KG1 (cell line): Measurements from ENCODE around the gene CNTFR.
"Not testable (repeated sequence)": the region's sequence is repeated elsewhere in the genome, so short reads cannot be mapped to it uniquely, and the experiment has no call there.

ENCODE experiments used
- DNase-seq: peaks from one replicate; lab custom pipeline; 2025; lab: John Stamatoyannopoulos, UW

Gene CNTFR

DNA sequence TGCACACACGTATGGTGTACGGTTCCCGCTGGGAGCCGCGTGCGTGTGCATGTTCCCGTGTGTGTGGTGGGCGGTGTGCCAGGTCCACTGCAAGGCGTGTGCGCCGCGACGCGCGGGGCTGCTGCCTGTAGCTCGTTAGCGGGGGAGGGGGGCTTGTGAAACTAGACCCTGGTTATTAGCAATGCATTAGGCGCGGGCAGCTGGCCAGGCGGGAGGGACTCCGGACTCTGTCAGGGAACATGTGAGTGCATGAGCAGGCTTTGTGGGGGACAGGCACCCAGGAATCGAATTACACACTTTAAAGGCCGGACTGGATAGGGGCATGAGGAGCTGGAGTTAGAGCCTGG, 34.5 kb downstream of the CNTFR start:
- DNase-seq, result no peak

DNA sequence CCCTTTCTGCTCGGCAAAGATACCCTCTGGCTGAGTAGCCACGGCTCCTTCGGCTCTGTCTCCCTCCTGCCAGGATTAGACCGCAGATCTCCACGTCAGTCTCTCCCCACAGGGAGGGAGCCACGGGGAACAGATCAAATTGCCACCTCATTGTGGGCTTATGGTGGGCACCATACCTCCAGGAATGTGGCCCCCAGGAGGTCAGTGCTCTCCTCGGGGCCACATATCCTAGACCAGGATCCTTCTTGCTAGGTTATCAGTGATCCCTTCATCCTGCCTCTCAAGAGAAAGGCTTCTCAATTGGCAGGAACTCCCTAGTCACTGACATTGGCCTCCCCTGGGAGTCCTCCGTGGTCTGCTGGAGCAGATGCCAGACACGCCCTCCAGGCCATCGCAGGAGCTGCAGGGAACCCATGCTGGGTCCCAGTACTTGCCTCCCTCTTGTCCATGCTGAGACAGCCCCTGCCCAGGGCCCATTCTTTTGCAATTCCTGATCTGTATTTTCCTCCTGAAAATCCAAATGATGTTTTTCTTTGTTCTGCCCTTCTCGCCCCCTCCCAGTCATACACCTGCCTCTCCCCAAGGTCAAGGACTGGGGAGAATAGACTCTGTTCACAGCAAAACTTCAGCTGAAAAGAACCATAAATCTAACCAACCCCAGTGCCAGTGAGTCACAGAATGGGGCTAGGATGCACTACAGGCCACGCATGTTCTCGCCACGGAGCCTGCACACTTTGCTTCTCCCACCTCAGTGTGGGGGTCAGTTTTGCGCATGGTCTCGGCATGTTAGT, 35.1 kb downstream of the CNTFR start:
- no peak for DNase-seq

- no peak for DNase-seq
Measured at GRCh38 chr9:34553511-34554021, 36.0 kb downstream of the CNTFR start.

- no peak for DNase-seq
Measured at GRCh38 chr9:34552986-34553385, 36.5 kb downstream of the CNTFR start.

DNA sequence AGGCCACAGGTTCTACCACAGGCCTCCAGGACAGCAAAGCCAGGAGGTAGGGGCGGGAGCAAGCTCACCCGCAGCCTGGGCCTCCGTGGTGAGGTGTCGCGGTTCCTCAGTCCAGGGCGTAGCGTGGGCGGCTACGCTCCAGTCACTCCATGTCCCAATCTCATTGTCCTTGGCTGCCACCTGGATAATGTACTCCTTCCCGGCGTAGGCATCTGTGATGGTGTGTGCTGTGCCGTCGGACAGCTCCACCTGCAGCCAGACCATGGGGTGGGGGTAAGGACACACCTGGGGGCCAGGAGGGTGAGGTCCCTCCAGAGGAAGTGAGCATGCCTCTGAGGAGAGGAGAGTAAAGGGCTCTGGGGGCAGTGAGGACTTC, 36.9 kb downstream of the CNTFR start:
- no peak for DNase-seq

DNA sequence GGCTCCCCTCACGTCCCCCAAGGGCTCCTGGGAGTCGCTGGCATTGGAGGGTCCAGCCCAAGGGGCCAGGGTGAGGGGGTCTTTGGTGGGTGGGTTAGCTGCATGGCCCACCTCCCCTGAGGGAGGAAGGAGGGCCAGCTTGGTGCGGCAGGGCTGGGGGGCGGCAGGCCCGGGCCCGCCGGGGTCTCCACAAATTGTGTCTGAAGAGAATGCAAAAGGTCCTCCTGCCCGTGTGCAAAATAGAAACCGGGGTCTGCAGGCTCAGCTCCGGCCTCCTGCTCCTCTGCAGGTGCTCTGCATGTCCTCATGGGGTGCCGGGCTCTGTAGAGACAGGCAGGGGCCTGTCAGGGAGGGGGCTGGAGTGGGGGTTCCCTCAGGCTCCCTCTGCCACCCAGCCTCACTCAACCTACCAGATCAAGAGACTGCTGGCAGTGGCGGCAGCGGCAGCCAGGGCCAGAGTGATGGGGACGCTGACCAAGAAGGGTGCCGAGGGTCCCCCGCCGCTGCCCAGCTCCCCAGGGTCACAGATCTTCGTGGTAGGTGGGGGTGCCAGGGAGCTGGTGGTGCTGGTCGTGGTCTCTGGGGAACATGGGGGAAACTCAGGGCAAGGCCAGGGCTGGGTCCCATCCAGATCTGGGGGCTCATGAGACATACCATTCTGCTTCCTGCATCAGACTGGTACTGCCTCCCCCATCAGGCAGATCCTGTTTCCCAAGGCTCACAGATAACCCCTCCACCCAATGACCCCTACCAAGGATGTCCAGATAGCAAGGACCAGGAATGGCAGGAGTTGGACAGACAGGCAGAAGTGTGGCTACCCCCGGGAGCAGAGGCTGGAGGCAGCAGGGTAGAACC, 37.5 kb downstream of the CNTFR start:
- no peak for DNase-seq

DNA sequence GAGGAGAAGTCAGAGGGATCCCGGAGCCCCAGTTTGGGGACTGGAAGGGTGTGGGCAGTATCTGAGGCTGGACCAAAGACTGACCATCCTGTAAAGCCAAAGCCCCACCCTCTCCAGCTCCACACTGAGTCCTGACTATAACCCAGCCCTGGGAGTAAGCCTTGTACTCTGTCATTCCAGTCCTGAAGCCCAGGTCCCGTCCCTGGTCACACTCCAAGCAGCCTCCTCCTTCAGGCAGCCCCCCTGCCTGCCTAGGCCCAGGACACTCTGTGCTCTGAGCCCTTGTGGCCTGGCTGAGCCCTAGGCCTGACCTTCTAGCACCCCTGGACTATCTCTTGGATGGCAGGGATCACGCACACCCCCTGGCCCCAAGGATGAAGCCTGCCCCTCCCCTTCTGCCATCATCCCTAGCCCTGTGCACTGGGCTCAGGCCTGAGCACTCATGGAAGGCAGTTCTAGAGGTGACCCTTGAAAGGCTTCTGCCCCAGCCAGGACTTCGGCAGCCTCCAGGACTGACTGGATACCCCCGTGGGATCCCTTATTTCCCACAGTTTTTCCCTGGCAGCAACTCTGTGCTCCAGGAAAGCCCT, 38.7 kb downstream of the CNTFR start:
- DNase-seq, result no peak

DNA sequence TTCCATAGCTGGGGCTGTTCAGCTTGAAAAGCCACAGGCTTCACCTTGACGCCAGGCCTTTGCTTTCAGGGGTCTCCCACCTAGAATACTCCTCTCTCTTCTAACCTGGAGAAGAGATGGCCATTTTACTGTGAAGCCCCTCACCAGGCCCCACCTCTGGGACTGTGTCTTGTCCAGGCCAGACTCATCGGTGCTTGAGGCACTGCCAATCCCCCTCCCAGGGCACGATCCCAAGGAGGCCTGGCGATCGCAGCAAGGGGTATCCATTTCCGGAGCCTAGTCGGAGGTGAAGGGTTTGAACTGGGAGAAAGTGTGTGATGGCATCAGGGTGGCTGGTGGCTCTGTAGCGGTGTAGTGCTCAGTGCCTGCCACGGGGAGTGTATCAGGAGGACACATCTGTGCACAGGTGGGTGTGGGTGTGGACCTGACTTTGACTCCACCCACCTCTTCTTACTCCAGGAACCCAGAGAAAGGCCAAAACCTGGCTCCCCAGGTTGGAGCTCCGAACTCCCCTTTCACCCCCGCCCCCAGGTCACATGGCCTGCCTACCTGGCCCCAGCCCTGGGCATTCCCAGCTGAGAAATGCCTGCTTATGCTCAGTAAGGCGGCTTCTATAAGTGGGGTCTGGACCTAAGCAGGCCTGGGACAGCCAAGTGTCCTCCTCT, 39.4 kb downstream of the CNTFR start:
- no peak for DNase-seq

- no peak for DNase-seq
Measured at GRCh38 chr9:34549407-34549732, 40.2 kb downstream of the CNTFR start.

- no peak for DNase-seq
Measured at GRCh38 chr9:34547960-34548611, 41.4 kb downstream of the CNTFR start.

- no peak for DNase-seq
Measured at GRCh38 chr9:34546834-34547827, 42.4 kb downstream of the CNTFR start.

DNA sequence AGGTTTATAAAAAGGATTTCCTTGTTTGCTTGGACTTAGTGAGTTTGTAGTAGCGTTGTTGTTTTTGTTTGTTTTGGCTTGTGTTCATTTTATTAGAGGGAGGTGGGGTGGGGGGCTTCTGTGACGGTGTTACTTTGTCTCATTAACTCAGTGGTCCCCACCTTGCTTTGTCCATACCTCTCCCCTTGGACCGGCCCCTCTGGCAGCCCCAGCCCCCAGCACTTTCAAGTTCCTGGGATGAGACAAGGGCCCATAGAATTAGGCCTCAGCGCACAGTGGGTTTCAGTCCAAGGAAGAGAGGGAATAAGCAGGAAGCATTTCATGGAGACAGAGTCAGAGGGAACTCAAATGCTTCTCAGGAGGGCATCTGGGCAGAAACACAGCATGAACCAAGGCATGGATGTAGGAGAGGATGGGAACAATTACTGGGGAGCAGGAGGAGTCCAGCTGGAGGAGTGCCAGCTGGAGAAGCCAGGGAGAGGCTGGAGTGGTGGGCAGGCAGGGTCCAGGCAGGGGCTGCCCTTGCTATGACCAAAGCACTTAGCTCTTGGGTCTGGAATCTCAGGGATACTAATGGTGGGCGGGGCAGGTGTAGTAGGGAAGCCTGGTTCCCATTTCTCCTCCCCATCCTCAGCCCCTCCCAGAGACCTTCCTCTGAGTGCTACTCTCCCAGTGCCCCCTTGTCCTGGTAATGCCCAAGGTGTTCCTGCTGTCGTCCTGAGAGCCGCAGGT, 43.3 kb downstream of the CNTFR start:
- DNase-seq, result no peak

- DNase-seq, result no peak
Measured at GRCh38 chr9:34545497-34545896, 44.0 kb downstream of the CNTFR start.

- no peak for DNase-seq
Measured at GRCh38 chr9:34544035-34544434, 45.5 kb downstream of the CNTFR start.

DNA sequence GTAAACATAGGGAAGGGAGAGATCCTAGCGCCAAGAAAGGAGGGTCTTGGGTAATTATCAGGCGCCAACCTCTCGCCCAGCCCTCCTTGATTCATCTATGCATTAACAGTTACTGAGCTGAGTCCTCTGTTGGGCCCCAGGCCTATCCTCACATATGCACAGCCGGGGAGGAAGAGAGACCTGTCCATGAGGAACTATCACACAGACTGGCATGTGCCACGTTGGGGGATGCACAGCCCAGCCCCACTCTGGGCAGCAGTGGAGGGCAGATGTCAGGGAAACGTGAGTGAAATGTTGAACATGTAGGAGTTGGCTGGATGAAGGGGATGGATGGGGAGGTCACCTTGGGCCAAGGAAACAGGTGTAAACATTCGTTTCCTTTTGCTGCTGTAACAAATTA, 48.0 kb downstream of the CNTFR start:
- no peak for DNase-seq

GRCh38 chr9:34540827-34541226, 48.7 kb downstream of the CNTFR start:
- DNase-seq, result no peak

GRCh38 chr9:34536685-34537084, 52.8 kb downstream of the CNTFR start:
- no peak for DNase-seq

GRCh38 chr9:34532041-34532440, 57.5 kb downstream of the CNTFR start:
- DNase-seq, result not testable (repeated sequence)

GRCh38 chr9:34526026-34526425, 63.5 kb downstream of the CNTFR start:
- DNase-seq, result no peak

- no peak for DNase-seq
Measured at GRCh38 chr9:34524349-34524748, 65.2 kb downstream of the CNTFR start.
